GM21528 (cell line): Measurements from ENCODE around the gene ITPR2.
A peak's percentile ranks its signal among the peaks of the same experiment; 100 is the strongest.

ENCODE experiments used
- ATAC-seq: cut with Tn5 transposase; IDR thresholded peaks from one replicate; pipeline ENCODE4 v1.9.1; 2021; ENCODE audit warnings: mild to moderate bottlenecking, moderate library complexity; ENCODE audit not compliant: unreplicated experiment, low FRiP score

ITPR2 gene

DNA sequence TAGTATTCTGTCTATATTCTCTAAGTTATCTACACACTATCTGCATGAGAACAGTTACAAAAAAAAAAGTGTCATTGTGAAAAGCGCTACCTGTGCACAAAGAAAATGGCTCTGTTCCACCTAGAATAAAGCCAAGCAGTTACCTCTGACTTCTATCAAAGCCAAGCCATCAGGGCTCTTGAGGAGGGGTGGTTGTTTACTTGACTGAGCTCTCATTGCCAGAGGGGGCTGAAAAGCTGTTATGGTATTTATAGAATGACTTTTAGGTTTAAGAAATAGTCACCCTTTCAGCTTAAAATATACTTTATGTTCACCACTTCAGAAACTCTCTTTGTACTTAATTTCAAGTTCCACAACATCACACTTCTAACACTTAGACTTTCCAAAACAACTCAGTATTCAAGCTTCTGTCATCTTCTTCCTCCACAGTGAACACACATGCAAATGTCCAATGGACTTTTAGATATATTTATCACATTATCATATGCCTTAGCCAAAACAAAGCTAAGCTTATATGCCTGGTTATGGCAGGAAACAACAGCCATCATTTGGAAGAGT is 7.5 kb downstream of the ITPR2 start:
- no peak for ATAC-seq

- ATAC-seq, result no peak
These were observed 9.6 kb downstream of the ITPR2 start for GRCh38 chr12:26823390-26823789.

DNA sequence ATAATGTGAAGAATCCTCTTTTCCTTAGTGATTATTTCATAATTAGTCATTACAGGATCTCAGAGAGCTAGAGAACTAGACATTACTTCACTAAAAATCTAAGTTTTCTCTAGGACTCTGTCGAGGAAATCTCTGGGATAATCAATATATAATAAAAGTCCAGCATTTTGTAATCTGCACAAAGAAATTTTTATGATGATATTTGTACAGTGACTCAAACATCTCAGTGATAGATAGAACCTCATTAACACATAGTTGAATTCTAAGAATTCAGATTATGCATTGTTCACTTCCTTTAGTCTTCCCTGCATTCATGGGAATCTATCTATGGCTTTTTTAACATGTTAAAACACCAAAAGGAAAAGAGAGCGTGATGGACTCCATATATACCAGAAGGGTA is 11.0 kb downstream of the ITPR2 start:
- no peak for ATAC-seq

- ATAC-seq, result no peak
These were observed 11.7 kb downstream of the ITPR2 start for GRCh38 chr12:26821212-26821701.

DNA sequence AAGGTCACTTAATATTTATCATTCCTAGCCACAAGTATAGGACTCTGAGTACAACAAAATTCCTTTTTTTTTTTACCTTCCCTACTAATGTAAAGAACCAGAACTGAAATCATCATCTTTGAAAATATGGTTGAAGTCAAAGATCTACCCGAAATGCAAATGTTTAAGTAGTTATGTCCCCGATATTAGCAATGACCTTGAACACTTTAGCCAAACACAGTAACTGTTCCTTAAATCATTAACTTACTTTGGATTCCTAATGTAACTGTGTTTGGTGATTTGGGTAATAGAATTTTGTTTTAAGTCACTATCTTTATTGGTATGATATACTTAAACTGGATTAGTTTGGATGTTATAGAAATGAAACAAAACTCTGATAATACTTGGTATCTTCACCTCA is 14.4 kb downstream of the ITPR2 start:
- ATAC-seq, result no peak

DNA sequence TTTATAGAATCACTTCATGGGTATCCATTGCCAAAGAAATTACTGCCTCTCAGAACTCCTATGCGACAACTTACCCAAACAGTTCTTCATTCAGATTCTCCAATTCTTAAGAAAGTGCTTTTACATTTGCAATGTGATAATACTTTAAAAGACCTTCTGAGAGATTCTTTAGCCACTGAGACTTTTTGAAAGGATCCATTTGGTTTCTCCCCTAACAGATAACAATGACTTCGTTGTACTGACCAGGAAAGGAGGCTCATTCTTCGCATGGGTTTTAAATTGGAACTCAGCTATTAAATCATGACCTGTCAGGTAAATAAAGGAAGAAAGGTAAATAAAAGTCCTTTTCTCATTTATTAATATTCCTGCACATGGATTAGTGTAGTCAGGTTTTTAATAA is 14.8 kb downstream of the ITPR2 start:
- ATAC-seq, result no peak

DNA sequence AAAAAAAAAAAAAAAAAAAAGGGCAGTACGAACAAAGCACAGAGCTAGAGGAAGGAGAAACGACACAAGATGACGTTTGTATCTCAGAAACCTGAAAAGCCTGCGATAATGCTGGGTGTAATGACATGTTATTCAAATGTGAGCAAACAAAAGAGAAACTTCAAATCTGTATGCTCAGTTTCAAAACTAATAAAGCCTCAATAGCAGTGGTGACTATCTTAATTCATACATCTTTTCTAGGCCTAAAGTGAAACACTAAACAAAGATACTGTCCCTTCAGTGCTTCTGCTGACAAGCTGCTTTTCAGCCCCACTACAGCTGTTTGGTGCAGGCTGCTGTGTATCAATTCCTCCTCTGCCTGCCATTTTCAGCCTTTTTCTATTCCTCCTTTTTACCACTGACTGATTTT is 15.8 kb downstream of the ITPR2 start:
- ATAC-seq, result peak; percentile 93

DNA sequence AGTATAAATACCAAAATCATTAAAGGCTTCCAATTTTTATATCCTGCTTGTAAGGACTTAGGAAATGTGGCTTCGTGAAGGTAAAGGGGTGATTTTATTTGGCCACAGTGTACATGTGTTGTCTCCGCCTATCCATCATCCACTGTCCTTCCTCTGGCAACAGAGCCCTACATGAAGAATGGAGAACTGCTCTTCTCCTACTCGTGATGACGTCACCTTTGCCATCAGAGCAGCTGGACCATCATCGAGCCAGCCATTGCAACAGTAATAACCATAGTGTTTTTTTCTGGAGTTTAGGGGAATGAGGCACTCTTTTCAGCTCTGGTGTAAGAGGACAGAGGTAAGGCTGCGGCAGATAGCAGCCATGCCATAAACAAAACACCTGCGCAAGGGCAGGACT is 19.2 kb downstream of the ITPR2 start:
- no peak for ATAC-seq

DNA sequence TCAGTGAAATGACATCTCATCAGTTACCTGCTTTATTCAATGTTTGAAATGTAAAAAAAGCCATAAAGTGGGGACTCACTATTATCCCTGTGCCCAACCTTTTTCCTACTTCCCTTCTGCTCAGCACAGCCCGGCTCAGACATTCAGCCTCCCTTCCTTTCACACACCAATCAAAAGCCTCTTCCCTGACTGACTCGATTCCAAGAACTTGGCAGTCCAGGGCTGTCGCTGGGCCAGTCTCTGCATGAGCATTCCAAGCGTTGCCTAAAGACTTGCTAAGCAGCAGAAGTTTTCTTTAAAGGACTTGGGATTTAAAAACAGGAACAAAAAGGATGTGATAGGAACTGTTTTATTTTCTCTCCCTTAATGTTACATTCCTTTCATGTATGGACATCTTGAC is 22.7 kb downstream of the ITPR2 start:
- no peak for ATAC-seq

- ATAC-seq, result no peak
These were observed 23.2 kb downstream of the ITPR2 start for GRCh38 chr12:26809611-26810285.

DNA sequence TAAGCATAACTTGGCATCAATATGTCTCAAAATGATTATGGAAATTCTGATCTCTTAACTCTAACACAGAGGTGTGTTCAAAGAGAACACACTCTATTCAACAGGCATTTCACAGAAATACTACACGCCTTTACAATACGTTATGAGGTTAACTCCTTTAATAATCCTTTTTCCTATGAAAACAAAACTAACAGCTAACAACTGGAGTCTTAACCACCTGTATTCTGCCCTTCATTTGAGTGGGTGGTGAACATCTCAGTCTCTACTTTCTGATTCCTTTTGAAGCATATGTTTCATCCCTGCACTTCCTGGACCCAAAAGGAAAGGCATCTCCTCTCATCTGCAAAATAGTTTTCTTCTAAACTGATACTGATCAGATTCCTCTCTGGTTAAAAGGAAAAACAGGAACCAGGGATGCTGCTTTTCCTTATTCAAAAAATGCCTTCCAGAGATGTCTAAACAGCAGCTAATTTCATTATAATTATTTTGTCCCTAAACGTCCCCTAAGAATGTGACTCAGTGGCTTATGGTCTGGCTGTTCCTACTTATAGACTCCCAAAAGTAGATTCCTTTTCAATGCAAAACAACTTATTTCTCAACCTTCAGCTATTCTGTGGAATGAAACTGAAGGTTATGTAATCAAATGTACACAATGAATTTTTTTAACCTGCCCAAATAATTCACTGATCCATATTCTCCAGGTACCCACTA is 24.1 kb downstream of the ITPR2 start:
- no peak for ATAC-seq

- no peak for ATAC-seq
These were observed 25.7 kb downstream of the ITPR2 start for GRCh38 chr12:26807292-26807691.

GRCh38 chr12:26806556-26806955 is 26.4 kb downstream of the ITPR2 start:
- ATAC-seq, result no peak

DNA sequence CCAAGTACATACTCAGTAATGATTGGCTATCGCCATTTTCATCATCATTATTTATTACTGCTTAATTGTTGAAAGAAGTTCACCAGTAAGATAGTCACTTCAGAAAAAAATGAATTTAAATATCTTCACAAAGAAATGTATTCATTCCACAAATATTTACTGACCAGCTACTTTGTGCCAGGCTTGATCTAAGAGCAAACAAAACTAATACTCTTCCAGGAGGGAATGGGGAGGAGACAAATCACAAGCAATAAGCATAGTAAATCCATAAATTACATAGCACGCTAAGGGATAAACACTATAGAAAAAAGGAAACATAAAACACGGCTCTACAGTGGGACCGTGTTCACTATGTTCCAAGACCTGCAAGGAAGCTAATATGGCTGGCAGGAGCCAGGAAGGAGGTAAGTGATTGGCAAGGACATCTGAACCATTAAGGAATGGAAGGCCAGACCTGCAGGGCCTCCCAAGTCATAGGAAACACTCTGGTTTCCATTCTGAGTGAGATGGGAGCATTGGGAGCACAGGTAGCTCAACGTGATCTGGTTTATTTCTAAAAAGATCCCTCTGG is 27.5 kb downstream of the ITPR2 start:
- no peak for ATAC-seq

DNA sequence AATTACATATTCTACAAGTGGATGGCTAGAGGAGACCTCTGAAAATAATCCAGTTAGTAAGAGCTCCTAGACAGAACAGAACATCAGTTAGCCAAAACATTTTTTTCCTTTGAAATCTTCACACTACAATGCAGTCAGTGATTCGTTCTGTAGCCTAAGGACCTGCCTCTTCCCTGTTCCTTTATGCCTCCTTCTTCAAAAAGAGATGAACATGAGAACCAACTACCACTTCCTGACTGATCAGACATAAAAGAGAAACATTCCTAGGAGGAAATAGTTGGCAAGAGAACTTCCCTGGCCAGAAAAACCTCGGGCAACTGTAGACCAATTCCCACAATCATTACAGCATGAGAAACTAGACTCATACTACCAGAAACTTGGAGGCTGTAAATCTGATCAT is 29.4 kb downstream of the ITPR2 start:
- ATAC-seq, result no peak

GRCh38 chr12:26801486-26801885 is 31.5 kb downstream of the ITPR2 start:
- no peak for ATAC-seq

GRCh38 chr12:26800858-26801257 is 32.1 kb downstream of the ITPR2 start:
- no peak for ATAC-seq

DNA sequence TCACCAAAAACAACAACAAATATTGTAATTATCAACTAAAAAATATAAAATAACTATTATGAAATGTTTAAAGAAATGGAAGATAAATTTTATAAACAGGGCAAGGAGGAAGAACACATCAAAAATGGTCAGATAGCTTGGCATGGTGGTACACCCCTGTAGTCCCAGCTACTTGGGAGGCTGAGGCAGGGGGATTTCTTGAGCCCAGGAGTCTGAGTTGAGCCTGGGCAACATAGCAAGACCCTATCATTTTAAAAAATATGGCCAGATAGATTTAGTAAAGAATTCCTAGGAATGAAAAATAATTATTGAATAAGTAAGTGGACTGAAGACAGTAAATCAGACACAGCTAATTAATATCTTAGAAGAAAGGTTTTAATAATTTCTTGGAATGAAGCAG is 32.6 kb downstream of the ITPR2 start:
- ATAC-seq, result no peak

- ATAC-seq, result no peak
These were observed 33.3 kb downstream of the ITPR2 start for GRCh38 chr12:26799741-26800140.

GRCh38 chr12:26798640-26799039 is 34.4 kb downstream of the ITPR2 start:
- ATAC-seq, result no peak

DNA sequence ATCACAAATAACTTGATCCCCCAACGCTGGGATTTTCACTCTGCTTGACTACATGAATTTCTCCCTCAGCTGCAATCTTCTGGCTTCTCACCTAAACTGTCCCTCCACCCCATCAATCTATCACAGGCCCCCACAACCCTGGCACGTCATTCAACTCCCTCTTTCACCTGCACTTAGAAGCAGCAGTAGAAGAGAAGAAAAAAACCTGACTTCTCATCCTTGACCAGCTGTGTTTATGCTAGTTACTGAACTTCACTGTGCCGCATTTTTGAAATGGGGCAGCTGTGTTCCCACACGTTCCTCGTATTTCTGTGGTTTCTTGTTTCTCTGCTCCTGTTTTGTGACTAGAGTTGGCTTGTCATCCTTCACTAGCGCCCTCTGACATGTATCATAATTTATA is 35.0 kb downstream of the ITPR2 start:
- ATAC-seq, result no peak

GRCh38 chr12:26795910-26796309 is 37.1 kb downstream of the ITPR2 start:
- ATAC-seq, result no peak
